Cardiac muscle cell (in vitro differentiated cells and primary cell): ENCODE data around the gene KRT83. TPM values are rescaled to one million over a fixed set of nuclear protein-coding genes. Genes with fewer than 3 reads are reported as not detected.
A peak's percentile ranks its signal among the peaks of the same experiment; 100 is the strongest.

Source experiments
- DNase-seq, 2 donors: peaks; one replicate each; pipeline versions ENCODE4 v3.0.0 to v3.0.0-alpha.2; 2010 to 2017; ENCODE audit warnings: low read depth in 1 of 2, low spot score in 1 of 2
- H3K27ac ChIP-seq: fragments of 200-600 bp; sonication (generic); 2 replicates; pipeline ENCODE4 v1.5.1; 2016
- H3K27me3 ChIP-seq: fragments of 200-600 bp; sonication (generic); 2 replicates; pipeline ENCODE4 v1.6.0; 2016; ENCODE audit warnings: control low read depth
- H3K36me3 ChIP-seq: fragments of 200-600 bp; sonication (generic); 2 replicates; pipeline ENCODE4 v1.5.1; 2016; ENCODE audit warnings: control low read depth
- H3K4me1 ChIP-seq: fragments of 200-600 bp; sonication (generic); 2 replicates; pipeline ENCODE4 v1.8.1; 2017; ENCODE audit warnings: low read depth, mild to moderate bottlenecking, mixed run types
- H3K4me3 ChIP-seq: fragments of 200-600 bp; sonication (generic); 2 replicates; pipeline ENCODE4 v1.5.1; 2016; ENCODE audit warnings: mild to moderate bottlenecking
- H3K9me3 ChIP-seq: fragments of 200-600 bp; sonication (generic); 2 replicates; pipeline ENCODE4 v1.5.1; 2017; ENCODE audit warnings: low read depth, mild to moderate bottlenecking, control low read depth
- CTCF ChIP-seq: IDR thresholded peaks from 2 replicates; pipeline ENCODE4 v1.5.1; 2012; ENCODE audit warnings: low read depth, mild to moderate bottlenecking, low read length
- polyA plus RNA-seq: library from polyadenylated mRNA; unstranded; fragments of >200 nt; fragmentation: Nextera tagmentation; extraction: Ambion mirVana; gene quantifications from 2 replicates; pipeline ENCODE4 v1.2.1, GENCODE V29; 2016
- total RNA-seq: library from RNA; depleted of rRNA; stranded (reverse); fragments of >200 nt; gene quantifications from 2 replicates; pipeline ENCODE4 v1.2.3, GENCODE V29; 2016

Gene KRT83
- total and polyA plus RNA-seq, 2 experiments from 2014 or later: not detected

- Histone ChIP-seq H3K4me1 (no peaks in the 10 kb centered on the region), H3K36me3 (no peaks in the 10 kb centered on the region), H3K9me3 (no peaks in the 10 kb centered on the region), H3K27me3 (peaks cover 41% of the 10 kb centered on the region), H3K27ac (no peak overlapping the region), H3K4me3 (no peak overlapping the region)
- DNase-seq: peak; percentile 25 to 47
- no peak for TF ChIP-seq CTCF
Measured at GRCh38 chr12:52300796-52301691, 20.2 kb downstream of the KRT83 start.

- no peak for DNase-seq
- TF ChIP-seq CTCF: no peak
- H3K27ac ChIP-seq: no peak overlapping the region
- H3K4me1 ChIP-seq: no peaks in the 10 kb centered on the region
- no peaks in the 10 kb centered on the region for H3K36me3 ChIP-seq
- H3K27me3 ChIP-seq: peaks cover 59% of the 10 kb centered on the region
- H3K4me3 ChIP-seq: no peak overlapping the region
- H3K9me3 ChIP-seq: no peaks in the 10 kb centered on the region
Measured at GRCh38 chr12:52298677-52299190, 22.5 kb downstream of the KRT83 start.

DNA sequence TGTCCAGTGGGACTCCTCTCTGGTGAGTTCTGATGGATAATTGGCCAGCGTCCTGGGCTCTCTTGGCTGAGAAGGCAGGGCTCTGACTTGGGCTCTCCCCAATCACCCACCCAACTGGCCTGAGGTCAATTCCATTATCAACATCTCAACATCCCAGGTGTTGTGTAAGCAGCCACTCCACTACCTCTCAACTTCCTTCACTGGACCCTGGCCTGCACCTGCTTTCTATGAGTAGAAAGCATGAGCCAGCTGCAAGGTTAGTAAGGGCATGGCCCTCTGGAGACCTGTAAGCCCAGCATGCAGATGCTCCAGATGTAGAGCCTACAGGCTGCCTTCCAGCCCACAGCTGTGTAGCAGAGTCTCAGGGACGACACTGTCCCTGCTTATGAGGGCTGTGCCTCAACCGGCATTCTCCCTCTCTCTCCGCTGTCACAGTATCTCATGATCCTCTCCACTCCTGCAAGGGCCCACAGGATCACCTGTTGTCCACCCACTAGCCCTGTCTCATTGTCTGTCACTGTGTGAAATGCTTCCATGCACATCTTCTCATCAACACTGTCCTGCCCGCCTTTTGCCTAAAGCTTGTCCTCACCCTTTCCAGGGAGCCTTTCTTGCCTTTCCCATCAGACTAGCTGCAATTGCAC lies 24.5 kb downstream of the KRT83 start:
- no peak for DNase-seq
- no peak for TF ChIP-seq CTCF
- no peak overlapping the region for H3K27ac ChIP-seq
- H3K36me3 ChIP-seq: no peaks in the 10 kb centered on the region
- peaks cover 60% of the 10 kb centered on the region for H3K27me3 ChIP-seq
- no peak overlapping the region for H3K4me3 ChIP-seq
- H3K9me3 ChIP-seq: no peaks in the 10 kb centered on the region
- H3K4me1 ChIP-seq: no peaks in the 10 kb centered on the region

DNA sequence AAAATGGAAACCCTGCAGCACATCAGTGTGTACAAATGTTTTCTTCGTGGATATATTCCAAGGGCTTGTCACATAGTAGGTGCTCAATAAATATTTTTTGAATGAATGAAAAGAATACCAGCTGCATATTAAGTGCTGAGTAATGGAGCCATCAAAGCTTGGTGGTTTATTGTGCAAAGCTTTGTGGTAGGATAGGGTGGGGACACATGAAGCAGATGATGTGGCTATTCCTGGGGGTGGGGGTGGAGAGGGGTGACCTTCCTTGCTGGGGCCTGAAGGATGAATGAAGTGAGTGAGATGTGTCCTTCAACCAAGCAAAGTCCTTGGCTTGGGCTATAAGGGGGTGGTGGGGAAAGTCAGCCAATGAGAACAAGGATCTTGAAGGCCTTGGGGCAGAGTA lies 25.5 kb downstream of the KRT83 start:
- H3K36me3 ChIP-seq: no peaks in the 10 kb centered on the region
- peaks cover 56% of the 10 kb centered on the region for H3K27me3 ChIP-seq
- no peak for DNase-seq
- H3K4me3 ChIP-seq: no peak overlapping the region
- H3K4me1 ChIP-seq: no peaks in the 10 kb centered on the region
- H3K9me3 ChIP-seq: no peaks in the 10 kb centered on the region
- no peak overlapping the region for H3K27ac ChIP-seq
- TF ChIP-seq CTCF: no peak

- no peak for DNase-seq
- Histone ChIP-seq H3K27me3 (peaks cover 51% of the 10 kb centered on the region), H3K4me1 (no peaks in the 10 kb centered on the region), H3K27ac (no peak overlapping the region), H3K4me3 (no peak overlapping the region), H3K9me3 (no peaks in the 10 kb centered on the region), H3K36me3 (no peaks in the 10 kb centered on the region)
- no peak for TF ChIP-seq CTCF
Measured at GRCh38 chr12:52294803-52295202, 26.4 kb downstream of the KRT83 start.
